GM19455 (cell line): Measurements from ENCODE around the gene VRK3.
A peak's percentile ranks its signal among the peaks of the same experiment; 100 is the strongest.
"Not testable (repeated sequence)": the region's sequence is repeated elsewhere in the genome, so short reads cannot be mapped to it uniquely, and the experiment has no call there.

Experiments used
- ATAC-seq: cut with Tn5 transposase; IDR thresholded peaks from one replicate; pipeline ENCODE4 v1.9.1; 2021; ENCODE audit not compliant: unreplicated experiment

Gene VRK3, protein sequence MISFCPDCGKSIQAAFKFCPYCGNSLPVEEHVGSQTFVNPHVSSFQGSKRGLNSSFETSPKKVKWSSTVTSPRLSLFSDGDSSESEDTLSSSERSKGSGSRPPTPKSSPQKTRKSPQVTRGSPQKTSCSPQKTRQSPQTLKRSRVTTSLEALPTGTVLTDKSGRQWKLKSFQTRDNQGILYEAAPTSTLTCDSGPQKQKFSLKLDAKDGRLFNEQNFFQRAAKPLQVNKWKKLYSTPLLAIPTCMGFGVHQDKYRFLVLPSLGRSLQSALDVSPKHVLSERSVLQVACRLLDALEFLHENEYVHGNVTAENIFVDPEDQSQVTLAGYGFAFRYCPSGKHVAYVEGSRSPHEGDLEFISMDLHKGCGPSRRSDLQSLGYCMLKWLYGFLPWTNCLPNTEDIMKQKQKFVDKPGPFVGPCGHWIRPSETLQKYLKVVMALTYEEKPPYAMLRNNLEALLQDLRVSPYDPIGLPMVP

DNA sequence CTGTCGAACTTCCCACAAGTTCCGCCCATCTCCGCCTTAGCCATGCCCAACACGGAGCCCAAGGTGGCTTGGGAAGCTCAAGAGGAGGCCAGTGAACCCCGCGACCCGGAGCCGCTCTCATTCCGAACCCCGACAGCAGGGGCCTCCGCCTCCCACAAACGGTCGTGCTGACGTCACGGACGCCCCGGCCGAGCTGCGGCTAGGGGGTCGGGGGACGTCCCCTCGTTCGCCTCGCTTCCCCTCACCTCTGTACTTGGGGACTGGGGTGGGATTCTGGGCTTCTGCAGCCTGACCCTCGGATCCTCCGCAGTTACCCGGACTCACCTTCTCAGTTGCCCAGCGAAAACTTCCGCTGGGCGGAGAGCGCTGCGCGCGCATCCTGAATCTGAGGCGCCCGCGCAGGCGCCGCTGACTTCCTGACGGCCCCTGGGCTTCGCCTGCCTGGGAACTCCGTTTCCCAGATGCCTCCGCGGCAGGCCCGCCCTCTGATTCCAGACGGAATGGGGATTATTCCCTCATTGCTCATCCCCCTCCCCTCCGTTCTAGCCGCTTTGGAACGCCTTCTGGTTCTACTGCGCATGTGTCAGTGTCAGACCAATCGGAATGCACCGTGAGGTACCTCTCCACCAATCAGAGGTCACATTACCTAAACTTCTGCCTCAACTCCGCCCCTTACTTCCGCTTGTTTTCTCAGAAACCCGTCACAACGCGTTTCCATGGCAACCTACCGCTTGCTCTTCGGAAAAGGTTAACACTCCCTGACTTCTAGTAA lies at the start of gene VRK3:
Gene VRK3, minus strand, starts transcription at position 351 of the 772 bp plus-strand sequence. CDS start 9,210 bp downstream, outside the sequence.
- peak; percentile 77 for ATAC-seq

DNA sequence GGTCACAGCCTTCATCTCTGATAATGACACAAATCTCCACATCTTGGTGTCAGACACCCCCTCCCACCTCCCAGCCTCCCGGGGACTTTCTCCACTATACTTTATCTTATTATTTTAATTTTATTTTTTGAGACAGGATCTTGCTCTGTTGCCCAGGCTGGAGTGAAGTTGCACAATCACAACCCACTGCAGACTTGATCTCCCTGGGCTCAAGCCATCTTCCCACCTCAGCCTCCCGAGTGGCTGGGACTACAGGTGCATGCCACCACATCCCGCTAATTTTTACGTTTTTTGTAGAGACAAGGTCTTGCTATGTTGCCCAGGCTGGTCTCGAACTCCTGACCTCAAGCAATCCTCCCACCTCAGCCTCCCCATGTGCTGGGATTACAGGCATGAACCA lies 43.2 kb upstream of the VRK3 start:
- not testable (repeated sequence) for ATAC-seq

DNA sequence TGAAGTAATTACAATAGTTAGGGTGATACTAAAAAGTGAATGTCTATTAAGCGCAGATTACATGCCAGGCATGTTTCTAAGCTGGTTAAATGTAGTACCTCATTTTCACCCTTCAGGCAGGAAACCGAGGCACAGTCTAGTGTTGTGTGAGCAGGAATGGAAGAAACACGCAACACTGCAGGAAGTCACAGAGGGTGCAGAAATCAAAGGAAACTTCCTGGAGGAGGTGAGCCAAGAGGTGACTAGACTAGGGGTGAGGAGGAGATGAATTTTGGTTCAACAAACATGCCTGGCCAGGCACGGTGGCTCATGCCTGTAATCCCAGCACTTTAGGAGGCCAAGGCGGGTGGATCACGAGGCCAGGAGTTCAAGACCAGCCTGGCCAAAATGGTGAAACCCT lies 42.4 kb upstream of the VRK3 start:
- ATAC-seq, result no peak

DNA sequence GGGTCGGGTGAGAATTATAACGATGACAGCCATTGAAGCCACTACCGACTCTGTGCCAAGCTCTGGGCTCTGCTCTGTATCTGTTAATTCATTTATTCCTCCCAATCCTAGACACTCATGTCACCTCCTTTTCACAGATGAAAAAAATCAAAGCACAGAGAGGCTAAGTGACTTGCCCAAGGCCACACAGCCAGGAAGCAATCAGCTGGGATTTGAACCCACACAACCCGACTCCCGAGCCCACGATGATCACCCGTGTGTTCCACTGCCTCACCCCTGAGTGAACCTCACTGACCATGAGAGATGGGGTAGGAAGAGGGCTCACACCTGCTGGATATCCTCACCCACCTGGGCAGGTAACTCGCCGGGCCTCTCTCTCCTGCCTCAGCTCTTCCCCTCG lies 40.8 kb upstream of the VRK3 start:
- no peak for ATAC-seq

DNA sequence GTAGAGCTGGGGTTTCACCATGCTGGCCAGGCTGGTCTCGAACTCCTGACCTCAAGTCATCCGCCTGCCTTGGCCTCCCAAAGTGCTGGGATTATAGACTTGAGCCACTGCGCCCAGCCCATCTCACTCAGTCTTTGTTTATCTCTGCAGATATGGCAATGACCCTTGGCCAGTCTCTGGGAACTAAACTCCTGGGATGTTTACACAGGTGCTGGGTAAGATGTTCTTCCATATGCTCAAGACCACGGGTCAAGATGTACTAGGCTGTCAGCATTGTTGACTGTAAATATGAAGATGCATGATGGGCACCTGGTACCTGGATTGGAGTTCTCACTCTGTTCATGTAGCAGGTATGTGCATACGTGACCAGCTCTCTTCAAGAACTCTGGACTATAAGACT lies 36.5 kb upstream of the VRK3 start:
- no peak for ATAC-seq

DNA sequence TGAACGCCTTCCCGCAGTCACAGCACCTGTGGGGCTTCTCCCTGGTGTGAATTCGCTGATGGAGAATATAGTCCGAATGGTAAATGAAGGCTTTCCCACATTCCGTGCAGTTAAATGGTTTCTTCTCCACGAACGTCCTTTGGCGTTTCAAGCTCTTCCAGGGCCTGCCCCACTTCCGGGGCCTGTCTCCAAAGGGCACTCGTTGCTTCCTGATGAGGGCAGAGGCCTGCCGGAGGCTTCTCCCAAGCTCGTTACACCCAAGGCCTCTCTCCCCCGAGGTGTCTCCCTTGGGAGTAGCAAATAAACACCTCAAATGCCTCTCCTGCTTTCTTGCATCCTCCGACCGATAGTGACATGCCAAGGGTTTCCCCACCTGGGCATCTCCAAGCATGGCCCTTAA lies 34.9 kb upstream of the VRK3 start:
- no peak for ATAC-seq

DNA sequence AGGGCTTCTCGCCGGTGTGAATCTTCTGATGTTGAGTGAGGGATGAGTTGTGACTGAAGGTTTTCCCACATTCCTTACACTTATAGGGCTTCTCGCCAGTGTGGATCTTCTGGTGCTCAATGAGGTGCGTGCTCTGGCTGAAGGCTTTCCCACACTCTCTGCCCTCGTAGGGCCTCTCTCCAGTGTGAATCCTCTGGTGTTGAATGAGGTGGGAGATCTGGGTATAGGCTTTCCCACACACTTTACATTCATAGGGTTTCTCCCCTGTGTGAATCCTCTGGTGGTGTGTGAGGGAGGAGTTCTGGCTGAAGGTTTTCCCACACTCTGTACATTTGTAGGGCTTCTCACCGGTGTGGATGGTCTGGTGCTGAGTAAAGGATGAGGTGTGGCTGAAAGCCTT lies 33.9 kb upstream of the VRK3 start:
- no peak for ATAC-seq

DNA sequence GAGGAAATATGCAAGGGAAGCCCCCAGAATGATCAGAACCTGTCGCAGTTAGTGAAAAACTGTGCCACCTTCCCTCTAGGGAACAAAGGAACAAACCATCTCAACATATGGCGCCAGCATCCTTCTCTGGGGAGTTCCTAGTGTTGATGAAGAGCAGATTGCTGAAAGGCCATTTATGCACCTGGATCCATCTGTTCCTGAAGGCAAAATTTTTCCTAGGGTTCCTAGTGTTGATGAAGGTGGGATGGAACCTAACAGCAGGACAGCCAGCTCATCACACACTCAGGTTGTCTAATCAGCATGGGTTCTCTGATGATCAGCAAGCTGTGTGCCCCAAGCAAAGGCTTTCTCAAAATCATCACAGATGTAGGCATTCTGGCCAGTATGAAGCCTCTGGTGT lies 33.3 kb upstream of the VRK3 start:
- no peak for ATAC-seq

DNA sequence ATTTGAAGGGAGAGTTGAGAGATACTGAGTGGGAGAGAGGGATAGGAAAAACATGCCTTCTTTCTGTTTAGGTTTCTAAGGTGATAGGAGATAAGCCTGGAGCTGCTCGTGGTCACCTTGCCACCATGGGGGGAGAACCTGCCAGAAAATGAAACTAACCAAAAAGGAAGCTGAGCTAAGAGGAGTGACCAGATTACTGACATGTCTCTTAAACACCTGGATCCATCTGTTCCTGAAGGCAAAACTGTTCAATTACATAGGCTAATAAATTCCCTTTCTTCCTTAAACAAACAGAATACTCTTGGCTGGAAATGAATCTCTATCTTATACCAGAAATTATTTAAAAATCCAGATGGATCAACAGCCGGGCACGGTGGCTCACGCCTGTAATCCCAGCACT lies 27.9 kb upstream of the VRK3 start:
- no peak for ATAC-seq

DNA sequence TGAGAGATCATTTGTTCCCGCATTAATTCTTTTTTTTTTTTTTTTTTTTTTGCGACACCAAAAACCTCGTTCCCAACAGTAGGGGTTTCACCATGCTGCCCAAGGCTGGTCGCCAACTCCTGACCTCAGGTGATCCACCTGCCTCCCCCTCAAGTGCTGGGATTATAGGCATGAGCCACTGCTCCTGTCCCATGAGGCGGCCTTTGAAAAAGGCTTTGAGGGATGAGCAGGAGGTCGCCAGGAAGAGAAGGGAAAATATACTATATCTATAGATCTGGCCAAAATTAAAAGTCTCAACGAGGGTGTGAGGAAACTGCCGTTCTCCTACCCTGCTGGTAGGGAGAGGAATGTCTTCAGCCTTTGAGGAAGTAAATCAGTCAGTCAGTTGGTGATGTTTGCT lies 26.8 kb upstream of the VRK3 start:
- no peak for ATAC-seq

DNA sequence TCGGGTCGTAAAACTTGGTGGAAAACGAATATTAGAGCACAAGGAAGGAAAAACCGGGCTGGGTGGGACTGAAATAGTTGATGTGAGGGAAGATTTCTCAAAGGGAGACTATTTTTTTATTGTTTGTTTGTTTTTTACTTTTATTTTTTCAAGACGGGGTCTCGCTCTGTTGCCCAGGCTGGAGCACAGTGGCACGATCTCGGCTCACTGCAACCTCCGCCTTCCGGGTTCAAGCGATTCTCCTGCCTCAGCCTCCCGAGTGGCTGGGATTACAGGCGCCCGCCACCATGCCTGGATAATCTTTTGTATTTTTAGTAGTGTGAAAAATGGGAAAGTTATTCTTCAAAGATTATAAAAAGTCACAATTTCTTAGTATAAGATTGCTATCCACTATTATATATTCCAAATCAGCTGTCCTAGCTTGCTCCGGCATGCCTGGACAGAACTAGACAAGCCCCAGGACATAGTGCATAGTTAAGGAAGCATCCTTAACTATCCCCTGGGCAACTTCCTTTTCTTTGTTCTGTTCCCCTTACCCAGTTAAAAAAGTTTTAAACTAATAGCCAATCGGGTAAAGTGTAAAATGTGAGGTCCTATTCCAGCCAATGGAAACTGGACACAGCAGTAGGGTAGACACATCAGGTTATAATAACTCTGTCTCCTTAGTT lies 26.2 kb upstream of the VRK3 start:
- ATAC-seq, result not testable (repeated sequence)

DNA sequence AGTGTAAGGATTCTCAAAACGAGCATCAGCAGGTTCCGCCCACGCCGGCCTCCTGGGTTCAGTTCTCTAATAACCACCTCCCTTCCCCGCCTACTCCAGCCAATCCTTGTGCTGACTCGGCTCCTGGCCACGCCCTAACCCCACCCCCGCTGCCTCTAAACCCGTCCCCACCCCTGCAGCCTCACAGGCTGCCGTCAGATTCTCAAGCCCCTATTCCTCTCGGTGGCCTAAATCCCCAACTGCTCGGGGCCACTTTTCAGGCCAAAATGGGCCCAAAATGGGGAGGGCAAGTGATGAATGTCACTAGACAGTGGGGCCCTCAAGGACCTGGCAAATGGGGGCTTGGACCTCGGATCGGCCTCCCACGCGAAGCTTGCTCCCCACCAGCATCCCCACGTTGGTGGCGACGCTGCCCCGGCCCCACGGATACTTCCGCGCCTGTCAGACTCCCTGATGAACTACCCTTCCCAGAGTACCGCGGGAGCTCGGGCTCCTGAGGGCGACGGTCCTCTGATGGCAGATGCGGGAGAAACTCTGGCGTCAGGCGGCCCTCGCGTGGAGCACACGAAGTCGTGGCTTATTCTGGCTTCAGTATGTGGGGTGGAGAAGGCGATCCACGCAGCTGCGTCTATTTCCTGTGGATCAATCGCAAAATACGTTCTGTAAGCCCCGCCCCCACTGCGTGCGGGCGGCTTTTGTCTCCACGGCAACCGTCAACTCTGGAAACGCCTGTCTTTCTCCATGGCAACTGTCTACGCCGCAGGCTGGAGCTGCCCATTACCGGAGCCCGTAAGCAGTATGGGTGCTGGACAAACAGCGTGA lies 25.4 kb upstream of the VRK3 start:
- ATAC-seq, result no peak

DNA sequence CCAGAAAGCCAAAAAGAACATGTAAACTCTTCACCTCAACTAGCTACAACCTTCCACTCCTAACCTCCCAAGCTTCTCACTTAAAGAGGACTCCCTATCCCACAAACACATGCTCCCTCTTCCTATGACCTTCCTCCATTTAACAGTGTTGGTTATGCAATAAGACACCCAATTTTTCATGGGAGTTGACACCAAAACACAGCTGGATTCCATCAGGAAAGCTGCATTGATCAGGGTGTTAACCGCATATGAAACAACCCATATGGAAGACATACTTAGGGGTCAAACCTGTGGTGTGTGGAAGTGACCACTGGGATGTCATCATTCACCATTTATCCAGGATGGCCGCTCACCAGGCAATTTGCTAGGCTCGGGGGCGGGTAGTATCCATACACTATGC lies 22.5 kb upstream of the VRK3 start:
- ATAC-seq, result no peak

DNA sequence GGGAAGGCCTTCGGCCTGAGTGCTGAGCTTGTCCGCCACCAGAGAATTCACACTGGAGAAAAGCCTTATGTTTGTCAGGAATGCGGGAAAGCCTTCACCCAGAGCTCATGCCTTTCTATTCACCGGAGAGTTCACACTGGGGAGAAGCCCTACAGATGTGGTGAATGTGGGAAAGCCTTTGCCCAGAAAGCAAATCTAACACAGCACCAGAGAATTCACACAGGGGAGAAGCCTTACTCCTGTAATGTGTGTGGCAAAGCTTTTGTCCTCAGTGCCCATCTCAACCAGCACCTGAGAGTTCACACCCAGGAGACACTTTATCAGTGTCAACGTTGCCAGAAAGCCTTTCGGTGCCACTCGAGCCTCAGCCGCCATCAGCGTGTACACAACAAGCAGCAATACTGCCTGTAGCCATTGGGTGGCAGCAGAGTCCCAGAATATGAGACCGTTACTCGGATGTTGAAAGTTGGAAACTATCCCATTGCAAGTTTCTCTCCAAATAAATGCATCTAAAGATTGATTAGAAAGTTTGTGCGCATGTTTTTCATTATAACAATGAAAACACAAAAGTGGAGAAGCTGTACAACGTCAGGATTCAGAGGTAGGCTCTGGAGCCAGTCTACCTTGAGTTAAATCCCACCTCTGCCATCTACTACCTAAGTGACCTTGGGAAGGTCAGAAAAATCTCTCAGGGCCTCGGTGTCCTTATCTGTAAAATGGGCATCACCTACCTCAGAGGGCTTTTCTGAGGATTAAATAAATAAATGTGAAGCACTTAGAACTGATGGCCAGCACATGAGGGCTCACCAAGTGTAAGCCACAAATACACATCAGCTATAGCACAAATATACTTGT lies 21.7 kb upstream of the VRK3 start:
- ATAC-seq, result no peak

DNA sequence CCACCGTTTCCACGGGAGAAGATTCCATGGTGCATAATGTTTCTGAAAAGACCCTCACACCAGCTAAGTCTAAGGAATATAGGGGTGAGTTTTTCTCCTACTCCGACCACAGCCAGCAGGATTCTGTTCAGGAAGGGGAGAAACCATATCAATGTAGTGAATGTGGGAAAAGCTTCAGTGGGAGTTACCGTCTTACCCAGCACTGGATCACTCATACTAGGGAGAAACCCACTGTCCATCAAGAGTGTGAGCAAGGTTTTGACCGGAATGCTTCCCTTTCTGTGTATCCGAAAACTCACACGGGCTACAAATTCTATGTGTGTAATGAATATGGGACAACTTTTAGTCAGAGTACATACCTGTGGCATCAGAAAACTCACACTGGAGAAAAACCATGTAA lies 19.8 kb upstream of the VRK3 start:
- ATAC-seq, result no peak

DNA sequence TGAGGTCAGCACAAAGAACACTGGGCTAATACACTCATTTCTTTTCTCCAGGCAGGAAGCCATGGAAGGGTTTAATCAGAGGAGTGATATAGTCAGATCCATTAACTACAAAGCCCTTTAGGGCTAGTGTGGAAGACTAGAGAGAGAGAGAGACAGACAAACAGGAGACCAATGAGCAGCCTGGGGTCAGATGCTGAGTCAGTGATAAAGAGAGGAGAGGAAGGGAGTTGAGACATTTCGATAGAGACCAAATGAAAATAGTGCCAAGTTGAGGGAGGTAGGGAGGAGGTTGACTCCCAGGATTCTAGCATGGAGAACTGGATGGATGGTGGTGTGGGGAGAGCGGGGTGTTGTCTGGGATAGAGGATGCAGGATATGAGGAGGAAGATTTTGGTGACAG lies 18.8 kb upstream of the VRK3 start:
- no peak for ATAC-seq

DNA sequence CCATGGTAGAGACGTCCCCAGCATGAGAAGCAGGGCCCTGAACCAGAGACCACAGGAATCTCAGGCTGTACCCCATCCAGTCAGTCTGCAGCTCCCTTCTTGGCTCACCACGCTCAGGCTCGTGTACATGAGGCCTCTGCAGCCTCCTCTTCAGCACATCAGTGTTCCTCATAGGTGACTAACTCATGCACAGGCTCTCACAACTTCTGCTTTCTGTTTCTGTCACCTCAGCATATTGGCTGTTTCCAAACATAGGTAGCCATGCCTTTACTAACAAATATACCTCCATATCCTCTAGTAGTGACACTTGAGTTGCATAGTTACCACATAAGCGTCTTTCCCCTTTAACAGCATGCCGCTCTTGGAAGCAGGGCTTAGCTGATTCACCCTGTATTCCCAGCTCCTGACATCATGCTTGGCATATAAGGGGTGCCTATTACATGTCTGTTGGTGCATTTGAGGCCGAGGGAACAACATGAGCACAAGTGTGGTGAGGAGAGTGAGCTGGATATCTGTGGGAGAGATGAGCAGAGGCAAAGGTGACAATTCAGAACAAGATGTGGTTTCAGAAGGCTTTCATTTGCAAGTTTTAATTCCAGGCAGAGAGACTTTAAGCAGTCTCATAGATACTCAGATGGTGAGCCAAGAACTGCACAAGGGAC lies 17.3 kb upstream of the VRK3 start:
- no peak for ATAC-seq

DNA sequence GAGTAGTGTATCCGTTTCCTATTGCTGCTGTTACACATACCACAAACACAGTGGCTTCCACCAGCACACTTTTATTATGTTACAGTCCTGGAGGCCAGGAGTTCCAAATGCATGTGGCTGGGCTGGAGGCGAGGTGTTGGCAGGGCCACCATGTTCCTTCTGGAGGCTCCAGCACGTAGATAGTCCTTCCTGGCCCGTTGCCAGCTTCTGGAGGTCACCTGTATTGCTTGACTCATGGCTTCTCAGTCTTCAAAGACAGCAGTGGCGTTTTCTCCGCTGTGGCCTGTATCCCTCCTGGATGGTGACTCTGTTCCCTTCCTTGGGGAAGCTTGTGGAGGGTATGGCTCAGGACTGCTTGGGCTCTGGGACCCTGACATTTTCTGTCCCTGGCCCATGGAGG lies 15.8 kb upstream of the VRK3 start:
- ATAC-seq, result no peak

DNA sequence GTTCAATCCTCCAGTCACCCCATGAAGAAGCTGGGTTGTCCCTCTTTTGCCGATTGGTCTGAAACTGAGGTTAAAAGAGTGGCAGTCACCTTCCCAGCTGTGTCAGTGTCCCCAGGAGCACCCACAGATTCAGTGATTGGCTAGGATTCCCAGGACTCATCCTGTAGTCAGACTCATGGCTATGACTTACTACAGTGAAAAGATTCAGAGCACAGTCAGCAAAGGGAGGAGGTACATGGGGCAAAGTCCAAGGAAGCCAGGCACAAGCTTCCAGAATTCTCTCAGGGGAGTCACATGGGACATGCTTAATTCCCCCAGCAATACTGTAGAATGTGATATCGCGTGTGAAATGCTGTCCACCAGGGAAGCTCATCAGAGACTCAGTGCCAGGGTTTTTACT lies 14.8 kb upstream of the VRK3 start:
- no peak for ATAC-seq
